HG02678 (cell line): ENCODE measurements around the gene CFAP299.
A peak's percentile ranks its signal among the peaks of the same experiment; 100 is the strongest.
"Not testable (repeated sequence)": the region's sequence is repeated elsewhere in the genome, so short reads cannot be mapped to it uniquely, and the experiment has no call there.

Experiments
- ATAC-seq: cut with Tn5 transposase; IDR thresholded peaks from one replicate; pipeline ENCODE4 v1.9.1; 2021; ENCODE audit warnings: mild to moderate bottlenecking, moderate library complexity; ENCODE audit not compliant: unreplicated experiment

The CFAP299 gene

DNA sequence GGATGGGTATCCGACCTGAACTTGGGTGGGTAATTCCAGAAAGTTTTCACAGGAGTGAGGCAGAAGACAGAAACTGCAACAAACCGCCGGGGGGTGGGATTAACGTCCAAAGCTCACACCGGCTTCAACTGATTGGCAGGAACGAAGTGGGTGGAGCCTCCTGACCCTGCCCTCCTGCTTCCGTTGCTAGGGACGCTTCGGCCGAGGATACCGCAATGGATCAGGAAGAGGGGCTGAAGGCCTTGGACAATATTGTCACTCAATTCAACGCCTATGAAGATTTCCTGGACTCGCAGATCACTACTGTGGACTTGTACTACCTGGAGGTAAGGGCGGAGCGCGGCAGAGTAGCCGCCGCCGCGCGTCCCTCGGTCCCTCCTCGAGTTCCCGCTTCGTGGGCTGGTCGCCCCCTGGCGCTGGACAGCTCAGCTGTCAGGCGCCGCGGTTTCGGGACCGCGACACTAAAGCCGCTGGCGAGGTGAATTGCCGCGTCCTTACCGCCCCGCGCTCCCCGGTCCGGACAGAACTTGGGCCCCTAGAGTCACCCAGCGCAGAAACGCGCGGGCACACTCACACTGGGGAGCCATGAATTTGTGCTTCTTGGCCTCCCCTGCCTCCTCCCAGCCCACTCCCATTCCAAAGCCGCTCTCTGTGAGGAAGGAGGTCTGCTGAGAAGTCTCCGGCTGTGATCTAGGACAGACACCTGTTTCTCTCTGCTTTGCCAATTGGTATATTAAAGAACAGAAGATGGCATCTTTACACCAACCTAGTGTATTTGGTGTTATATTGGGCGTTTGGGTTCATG lies at the start of gene CFAP299:
Gene CFAP299, plus strand, starts transcription at position 177 of the 805 bp plus-strand sequence.
- peak; percentile 97 for ATAC-seq

DNA sequence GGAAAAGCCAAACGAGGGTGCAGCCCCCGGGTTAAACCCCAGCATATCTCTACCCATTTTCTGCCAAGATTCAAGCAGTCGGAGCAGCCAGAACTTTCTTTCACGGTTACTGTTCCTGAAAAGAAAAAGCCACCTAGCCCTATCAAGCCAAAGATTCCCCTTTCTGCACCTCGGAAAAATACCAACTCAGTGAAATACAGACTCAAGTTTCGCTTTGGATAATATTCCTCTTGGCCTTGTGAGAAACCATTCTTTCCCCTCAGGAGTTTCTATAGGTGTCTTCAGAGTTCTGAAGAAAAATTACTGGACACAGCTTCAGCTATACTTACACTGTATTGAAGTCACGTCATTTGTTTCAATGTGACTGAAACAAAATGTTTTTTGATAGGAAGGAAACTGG lies 49.1 kb upstream of the CFAP299 start:
- ATAC-seq: no peak

DNA sequence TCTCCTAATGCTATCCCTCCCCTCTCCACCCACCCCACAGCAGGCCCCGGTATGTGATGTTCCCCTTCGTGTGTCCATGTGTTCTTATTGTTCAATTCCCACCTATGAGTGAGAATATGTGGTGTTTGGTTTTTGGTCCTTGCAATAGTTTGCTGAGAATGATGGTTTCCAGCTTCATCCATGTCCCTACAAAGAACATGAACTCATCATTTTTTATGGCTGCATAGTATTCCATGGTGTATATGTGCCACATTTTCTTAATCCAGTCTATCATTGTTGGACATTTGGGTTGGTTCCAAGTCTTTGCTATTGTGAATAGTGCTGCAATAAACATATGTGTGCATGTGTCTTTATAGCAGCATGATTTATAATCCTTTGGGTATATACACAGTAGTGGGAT lies 44.9 kb upstream of the CFAP299 start:
- not testable (repeated sequence) for ATAC-seq

DNA sequence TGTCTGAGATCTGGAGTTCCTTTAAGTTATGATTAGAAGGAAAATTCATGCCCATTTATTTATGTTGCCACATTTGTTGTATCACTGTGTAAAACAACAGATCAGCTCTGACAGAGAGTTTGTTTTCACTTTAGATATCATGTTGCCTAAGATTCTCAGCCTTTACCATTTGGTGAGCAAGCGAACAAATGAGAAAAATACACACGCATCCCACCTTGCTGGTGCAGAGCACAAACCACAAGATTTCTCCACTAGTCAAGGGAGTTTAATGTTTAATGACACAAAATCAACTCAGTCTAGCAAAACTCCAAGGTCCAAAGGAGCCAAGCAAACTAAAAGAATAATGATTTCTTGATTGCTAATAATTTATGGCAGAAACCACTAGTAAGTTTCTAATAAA lies 41.3 kb upstream of the CFAP299 start:
- ATAC-seq: no peak

DNA sequence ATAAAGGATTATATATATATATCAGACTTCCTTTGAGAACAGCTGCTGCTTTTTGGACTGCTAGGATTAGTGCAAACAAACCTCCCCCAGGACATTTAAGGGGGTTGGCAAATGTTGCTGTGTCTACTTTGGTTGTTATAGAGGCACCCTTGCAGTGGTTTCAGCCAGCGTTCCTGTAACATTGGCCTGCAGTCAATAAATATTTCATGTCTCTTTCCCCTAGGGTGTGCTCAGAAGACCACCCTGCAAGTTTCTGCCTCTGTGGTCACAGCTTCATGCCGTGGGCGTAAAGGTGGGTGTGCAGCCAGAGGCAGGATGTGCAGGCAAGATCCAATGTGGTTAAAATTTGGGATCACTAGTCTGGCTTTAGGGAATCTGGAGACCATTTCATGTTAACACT lies 40.2 kb upstream of the CFAP299 start:
- no peak for ATAC-seq

DNA sequence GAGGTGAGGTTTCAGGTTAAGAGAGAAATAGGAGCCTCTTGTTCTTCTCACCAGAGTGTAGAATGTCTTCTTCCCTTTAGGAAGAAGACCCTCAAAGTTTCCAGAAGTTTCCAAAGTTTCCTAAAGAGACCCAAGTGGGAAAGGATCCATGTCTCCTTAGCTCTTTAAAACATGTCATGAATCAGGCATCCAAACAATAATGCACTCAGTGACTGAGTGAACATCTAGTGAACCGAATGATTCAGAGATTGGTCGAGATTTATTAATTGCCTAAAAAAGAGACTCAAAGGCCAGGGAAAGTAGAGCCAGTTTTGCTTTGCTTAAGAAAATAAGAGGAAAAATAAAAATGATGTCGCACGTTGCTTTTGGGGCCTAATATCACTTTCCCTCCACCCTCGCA lies 39.7 kb upstream of the CFAP299 start:
- no peak for ATAC-seq

DNA sequence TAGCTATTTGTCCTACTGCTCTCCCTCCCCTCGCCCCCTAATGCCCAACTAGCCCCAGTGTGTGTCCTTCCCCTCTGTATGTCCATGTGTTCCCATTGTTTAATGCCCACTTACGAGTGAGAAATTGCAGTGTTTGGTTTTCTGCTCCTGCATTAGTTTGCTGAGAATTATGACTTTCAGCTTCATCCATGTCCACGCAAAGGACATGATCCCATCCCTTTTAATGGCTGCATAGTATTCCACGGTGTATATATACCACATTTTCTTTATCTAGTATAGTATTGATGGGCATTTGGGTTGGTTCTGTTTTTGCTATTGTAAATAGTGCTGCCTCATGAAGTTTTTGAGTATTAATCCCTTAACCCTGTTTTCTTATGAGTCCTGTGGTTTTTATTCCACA lies 33.6 kb upstream of the CFAP299 start:
- ATAC-seq: no peak

DNA sequence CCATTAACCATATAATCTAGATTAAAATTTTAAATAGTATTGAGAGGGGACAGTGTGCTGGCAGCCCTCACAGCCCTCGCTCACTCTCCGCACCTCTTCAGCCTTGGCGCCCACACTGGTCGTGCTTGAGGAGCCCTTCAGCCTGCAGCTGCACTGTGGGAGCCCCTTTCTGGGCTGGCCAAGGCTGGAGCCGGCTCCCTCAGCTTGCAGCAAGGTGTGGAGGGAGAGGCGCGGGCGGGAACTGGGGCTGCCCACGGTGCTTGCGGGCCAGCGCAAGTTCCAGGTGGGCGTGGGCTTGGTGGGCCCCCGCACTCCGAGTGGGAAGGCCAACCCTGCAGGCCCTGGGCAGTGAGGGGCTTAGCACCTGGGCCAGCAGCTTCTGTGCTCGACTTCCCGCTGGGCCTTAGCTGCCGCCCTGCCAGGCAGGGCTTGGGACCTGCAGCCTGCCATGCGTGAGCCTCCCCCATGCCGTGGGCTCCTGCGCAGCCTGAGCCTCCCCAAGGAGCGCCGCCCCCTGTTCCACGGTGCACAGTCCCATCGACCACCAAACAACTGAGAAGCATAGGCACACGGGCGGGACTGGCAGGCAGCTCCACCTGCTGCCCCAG lies 32.8 kb upstream of the CFAP299 start:
- no peak for ATAC-seq

DNA sequence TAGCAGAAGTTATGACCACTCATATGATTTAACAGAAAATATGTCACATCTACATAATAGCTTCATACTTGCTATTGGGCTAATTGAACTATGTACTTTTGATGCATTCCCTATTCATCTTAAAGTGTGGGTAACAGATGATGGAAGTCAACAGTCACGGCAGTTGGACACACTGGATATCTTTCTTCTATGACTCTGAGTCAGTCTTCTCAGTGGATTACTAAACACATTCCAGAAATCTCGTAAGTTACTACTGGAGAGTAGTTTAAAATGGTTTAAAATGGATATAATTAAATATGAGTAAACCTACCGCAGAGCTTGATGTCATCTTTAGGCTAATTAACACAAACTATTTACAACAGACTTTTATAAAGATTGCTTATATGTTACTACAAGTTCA lies 30.1 kb upstream of the CFAP299 start:
- no peak for ATAC-seq

DNA sequence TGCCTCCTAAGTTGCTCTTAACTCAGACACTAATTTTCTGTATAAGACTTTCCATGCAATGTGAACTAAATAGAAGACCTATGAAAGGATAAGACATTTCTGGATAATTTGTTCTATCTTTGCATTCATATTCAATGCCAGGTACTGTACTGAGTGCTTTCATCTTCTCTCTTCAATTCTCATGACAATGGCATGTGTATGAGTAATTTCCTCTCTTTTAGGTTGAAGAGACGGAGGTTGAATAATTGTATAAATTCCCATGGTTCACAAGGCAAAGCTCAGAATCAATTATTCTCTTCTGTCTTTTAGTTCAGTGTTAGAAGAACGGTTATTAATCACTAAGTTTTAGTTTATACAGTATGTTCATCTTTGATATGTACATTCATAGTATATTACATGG lies 29.3 kb upstream of the CFAP299 start:
- no peak for ATAC-seq

DNA sequence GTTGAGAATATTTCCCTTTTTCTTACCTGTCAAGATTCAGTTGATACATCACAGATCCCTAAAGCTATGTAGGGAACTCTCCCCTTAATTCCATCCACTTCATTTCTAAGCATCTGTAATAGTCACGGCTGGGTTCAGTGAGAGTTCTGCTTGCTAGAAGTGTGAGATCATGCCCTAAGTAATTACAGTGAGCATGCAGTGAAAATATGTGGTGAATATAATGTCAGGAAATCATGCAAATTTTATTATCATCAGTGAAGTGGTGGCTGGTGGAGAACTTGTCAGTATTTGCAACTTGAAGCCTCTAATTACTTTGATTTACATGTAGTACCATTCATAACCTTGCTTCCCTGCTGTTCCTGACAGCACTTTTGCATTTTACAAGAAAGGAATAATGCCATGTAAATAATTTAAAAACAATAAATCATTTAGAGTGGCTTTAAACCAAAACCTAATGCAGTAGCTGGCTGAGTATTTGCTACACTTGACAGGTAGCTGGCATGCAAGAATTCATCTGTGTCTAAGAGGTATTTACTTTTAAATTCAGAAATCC lies 28.3 kb upstream of the CFAP299 start:
- ATAC-seq: no peak

DNA sequence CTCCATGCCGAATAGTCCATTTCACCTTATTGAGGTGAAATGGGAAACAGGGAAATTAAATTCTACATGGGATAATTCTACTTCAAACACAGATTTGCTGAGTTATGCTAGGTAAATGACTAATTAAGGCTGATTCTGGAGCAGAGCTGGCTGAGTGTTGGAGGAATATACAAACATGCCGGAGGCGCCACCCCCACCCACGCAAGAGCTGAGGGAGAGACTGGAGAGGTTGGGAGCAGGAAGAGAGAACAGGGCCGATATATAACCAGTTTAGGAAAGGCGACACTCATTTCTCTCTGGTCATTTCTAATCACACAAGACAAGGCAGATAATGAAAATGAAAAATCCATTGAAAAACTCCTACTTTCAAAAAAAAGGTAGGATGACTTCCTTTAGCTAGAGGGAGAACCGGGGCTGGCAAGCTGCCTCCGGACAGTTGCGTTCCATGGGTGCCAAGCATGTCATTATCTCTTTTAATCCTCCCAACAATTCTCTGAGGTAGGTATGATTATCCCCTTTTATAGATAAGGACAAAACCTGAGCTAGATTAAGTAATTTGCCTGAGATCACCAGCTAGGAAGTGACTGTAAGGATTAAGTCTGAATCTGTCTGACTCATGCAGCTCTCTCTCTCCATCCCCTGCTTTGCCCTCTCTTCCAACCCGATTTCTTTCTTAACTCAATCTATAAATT lies 27.6 kb upstream of the CFAP299 start:
- no peak for ATAC-seq

DNA sequence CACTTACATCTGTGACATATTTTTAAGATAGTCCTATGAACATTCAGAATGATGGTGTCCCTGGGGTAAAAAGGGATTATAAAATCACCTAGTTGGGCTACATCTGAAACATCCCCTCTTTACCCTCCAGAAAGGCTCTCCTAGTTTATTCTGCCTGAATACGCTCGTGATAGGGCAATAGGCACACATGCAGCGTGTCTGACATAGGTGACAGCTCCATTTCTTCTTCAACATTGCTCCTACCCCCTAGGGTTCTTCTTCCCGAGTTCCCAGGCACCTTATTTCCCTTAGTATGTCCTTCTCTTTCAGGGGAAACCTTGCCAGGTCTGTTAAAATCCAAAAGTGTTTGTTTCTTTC lies 27.1 kb upstream of the CFAP299 start:
- ATAC-seq: no peak

DNA sequence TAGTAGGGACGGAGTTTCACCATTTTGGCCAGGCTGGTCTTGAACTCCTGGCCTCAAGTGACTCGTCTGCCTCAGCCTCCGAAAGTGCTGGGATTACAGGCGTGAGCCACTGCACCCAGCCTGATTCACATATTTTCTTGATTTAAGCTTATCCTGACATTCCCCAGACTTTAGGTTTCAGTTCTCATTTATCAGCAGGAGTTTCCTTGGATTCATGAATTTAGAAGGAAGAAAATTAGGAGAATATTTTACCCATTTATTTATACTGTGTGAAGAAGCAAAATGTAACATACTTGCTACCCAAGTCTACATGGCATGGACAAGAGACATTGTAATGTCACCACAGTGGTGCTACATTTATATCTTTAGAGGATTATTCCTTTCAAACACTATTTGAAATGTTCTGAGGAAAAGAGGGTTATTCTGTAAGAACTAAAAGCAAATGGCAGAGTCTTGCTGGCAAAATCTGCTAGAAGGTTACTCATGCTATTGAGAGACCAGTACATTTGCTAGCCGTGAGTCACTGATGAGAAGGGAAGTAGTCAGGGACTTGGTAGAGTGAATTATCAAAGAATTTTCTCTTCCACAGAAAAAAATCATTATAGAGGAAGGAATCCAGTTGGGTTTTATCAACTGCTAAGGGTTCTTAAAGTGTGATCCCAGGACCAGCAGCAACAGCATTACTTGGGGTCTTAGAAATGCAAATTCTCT lies 26.1 kb upstream of the CFAP299 start:
- no peak for ATAC-seq

DNA sequence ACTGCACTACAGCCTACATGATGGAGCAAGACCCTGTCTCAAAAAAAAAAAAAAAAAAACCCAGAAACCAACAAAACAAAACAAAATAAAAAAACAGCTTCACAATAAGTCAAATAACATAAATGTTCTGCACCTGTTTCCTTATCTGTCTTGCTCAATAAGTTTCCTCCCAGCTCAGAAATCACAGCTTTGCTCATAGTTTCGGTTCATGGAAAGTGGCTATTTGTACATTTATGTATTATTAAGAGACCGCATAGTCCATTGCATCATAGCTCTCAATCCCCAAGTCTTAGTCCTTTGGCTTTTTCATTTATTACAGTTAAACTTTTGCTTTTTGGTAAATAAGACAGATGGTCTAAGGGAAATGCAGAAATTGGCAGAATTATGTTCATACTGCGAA lies 24.4 kb upstream of the CFAP299 start:
- no peak for ATAC-seq

DNA sequence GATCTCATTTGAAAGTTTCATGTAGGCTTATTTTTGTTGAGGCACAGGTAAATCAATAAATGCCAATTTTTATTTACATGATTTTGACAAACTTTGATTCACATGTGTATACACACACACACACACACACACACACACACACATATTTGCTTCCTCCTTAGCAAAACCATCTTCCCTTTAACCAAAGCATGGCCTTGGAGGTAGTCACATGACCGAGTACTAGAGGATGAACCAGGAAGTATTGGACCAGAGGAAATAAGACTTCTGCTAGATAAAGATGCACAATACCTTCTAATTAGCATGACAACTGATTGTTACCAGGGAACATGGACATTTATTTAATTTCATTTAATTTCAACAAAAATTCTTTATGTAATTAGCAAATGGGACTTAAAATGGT lies 23.4 kb upstream of the CFAP299 start:
- ATAC-seq: no peak

DNA sequence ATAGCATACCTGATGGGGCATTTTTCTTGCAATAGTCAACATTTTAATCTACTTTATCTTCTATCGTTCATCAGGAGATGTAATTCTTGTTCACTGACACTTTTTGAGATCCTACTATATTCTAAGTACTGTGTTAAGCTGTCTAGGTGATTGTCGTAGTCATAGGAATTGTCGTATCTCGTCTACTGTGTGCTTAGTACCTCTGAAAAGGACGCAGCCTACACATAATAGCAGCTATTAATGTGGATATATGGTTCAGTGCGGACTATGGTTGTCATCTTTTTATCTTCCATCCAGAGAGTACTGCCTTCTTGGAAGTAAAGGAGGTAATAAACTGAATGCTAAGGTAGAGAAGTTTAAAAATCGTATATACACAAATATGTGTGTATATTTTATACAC lies 21.9 kb upstream of the CFAP299 start:
- no peak for ATAC-seq

DNA sequence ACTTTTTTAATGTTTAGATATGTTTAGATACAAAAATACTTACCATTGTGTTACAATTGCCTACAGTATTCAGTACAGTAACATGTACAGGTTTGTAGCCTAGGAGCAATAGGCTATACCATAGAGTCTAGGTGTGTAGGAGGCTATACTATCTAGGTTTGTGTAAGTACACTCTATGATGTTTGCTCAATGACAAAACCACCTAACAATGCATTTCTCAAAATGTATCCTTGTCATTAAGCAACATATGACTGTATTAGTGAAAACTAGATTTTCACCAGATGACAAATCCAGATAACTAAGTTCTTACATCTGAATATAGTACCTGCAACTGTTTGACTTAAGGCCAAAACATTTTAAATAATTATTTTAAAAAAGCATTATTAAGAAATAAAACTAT lies 19.7 kb upstream of the CFAP299 start:
- not testable (repeated sequence) for ATAC-seq

DNA sequence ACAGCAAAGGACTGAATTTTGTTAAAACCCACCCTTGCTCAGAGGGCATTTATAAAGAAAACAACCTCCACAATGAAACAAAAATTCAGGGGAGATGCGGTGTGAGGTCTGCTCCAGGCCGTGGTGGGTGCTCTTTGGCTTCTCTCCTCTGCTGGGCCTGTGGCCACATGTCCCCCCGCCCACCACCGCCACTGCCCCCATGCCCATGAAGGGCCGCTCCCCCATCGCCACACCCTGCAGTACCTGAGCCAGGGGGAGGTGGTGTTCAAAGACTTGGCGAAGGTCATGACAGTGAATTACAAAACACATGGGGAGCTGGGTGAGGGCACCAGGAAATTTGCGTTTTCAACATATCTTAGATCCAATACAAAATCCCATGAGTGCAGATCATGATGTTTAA lies 14.2 kb upstream of the CFAP299 start:
- no peak for ATAC-seq

DNA sequence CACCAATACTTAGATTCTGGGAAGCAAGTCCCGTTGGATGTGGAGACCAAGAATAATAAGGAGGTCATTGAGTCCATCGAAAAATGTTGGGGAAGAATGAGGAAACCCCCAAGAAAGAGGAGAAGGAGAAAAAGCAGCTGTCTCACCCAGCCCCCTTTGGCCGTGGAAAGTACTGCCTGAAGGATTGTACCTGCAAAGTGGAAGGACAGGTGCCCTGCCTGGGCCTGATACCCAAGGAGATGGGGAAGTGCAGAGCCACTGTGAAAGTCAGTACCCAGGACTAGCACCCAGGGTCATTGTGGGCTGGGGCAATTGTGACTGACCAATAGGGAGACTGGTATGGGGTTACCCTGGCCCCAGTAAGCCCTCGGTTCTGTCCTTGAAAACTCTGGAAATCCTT lies 13.8 kb upstream of the CFAP299 start:
- ATAC-seq: no peak

DNA sequence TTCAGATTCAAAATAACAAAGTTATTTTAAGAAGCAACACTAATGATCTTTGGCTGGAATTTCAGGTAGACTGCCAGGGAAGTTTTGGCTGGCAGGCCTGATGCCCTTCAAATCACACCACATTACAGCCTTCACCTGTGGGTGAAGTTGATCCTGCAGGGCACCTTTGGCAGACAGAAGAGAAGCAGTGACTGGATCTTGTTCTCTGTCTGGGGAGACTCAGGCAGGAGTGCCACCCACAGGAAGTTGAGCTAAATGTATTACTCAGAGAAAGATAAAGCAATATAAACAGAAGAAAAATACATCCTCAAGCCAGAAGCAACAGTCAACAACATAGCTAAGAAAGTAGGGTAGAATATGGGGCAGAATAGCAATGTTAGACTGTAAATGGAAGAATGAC lies 12.8 kb upstream of the CFAP299 start:
- ATAC-seq: no peak
